H1 (cell line): Measurements from ENCODE around the gene TMEM135. TPM values are rescaled to one million over a fixed set of nuclear protein-coding genes. Genes with fewer than 3 reads are reported as not detected.

ENCODE experiments used
- CTCF ChIA-PET: fragments of 300-600 bp; sonication (Branson Sonifier 250); formaldehyde crosslinking; loops from one replicate; lab custom pipeline; 2021; ENCODE audit not compliant: partially characterized antibody; lab: Charles Lee
- POLR2A ChIA-PET: fragments of 300-600 bp; sonication (Branson Sonifier 250); formaldehyde crosslinking; loops from one replicate; lab custom pipeline; 2021; ENCODE audit warnings: inconsistent platforms; ENCODE audit not compliant: partially characterized antibody; lab: Charles Lee
- DNase-seq, 2 experiments: peaks; one replicate each; pipeline versions ENCODE4 v3.0.0 to v3.0.0-alpha.2; 2010 to 2022; ENCODE audit warnings: low spot score in 2 of 2, low read depth in 1 of 2, mixed read lengths in 1 of 2
- FAIRE-seq: peaks from 2 replicates; lab custom pipeline; 2011; peaks lifted over from hg19 to GRCh38; lab: Jason Lieb, UNC
- H2AFZ ChIP-seq: 2 replicates; pipeline ENCODE4 v1.8.1; 2012; ENCODE audit warnings: low read length, inconsistent platforms
- H2AK5ac ChIP-seq: 2 replicates; pipeline ENCODE4 v1.6.1; 2013; ENCODE audit warnings: low read depth, low read length
- H2BK120ac ChIP-seq: replicated peaks from 2 replicates; pipeline ENCODE3; 2013; ENCODE audit warnings: low read depth, low read length, inconsistent platforms
- H2BK12ac ChIP-seq: 2 replicates; pipeline ENCODE4 v1.6.1; 2013; ENCODE audit warnings: low read depth, low read length
- H2BK15ac ChIP-seq: 2 replicates; pipeline ENCODE4 v1.6.1; 2013; ENCODE audit warnings: low read length
- H2BK20ac ChIP-seq: 2 replicates; pipeline ENCODE4 v1.6.1; 2013; ENCODE audit warnings: low read length
- H2BK5ac ChIP-seq: 2 replicates; pipeline ENCODE4 v1.6.1; 2013; ENCODE audit warnings: low read depth, low read length
- H3K14ac ChIP-seq: 2 replicates; pipeline ENCODE4 v1.6.1; 2013; ENCODE audit warnings: inconsistent platforms; ENCODE audit not compliant: insufficient read length
- H3K18ac ChIP-seq: 2 replicates; pipeline ENCODE4 v1.6.1; 2013; ENCODE audit warnings: low read length; ENCODE audit errors: extremely low read depth
- H3K23ac ChIP-seq: 2 replicates; pipeline ENCODE4 v1.6.1; 2013; ENCODE audit warnings: inconsistent platforms; ENCODE audit not compliant: insufficient read length
- H3K23me2 ChIP-seq: 2 replicates; pipeline ENCODE4 v1.6.1; 2013; ENCODE audit warnings: low read depth, low read length
- H3K27ac ChIP-seq: 2 replicates; pipeline ENCODE4 v1.6.1; 2011; ENCODE audit warnings: low read depth, low read length, inconsistent platforms
- H3K27me3 ChIP-seq, 4 experiments: replicated peaks in 1 of 4; 1 replicate in 1 of 4; 2 replicates in 3 of 4; pipeline versions ENCODE4 v1.6.1 to v1.8.1; 2011 to 2013; ENCODE audit warnings: low read length in 3 of 4, mild to moderate bottlenecking in 3 of 4, inconsistent platforms in 2 of 4, mixed read lengths in 2 of 4, moderate library complexity in 1 of 4; ENCODE audit not compliant: control insufficient read depth in 3 of 4, insufficient read depth in 3 of 4; ENCODE audit errors: extremely low read depth in 1 of 4
- H3K36me3 ChIP-seq, 4 experiments: 2 replicates each; pipeline versions ENCODE4 v1.6.1 to v1.8.1; 2011 to 2013; ENCODE audit warnings: mild to moderate bottlenecking in 4 of 4, low read length in 3 of 4, moderate library complexity in 2 of 4, control low read depth in 1 of 4, inconsistent platforms in 1 of 4; ENCODE audit not compliant: insufficient read depth in 4 of 4, control insufficient read depth in 2 of 4
- H3K4ac ChIP-seq: replicated peaks from 2 replicates; pipeline ENCODE3; 2013; ENCODE audit warnings: low read length, low read depth, mixed read lengths, inconsistent platforms; ENCODE audit not compliant: insufficient read length
- H3K4me1 ChIP-seq, 4 experiments: replicated peaks in 1 of 4; 1 replicate in 1 of 4; 2 replicates in 3 of 4; pipeline versions ENCODE4 v1.6.1 to v1.8.1; 2011 to 2013; ENCODE audit warnings: low read length in 3 of 4, inconsistent platforms in 2 of 4, mixed read lengths in 1 of 4; ENCODE audit not compliant: insufficient read depth in 4 of 4, control insufficient read depth in 3 of 4
- H3K4me2 ChIP-seq, 2 experiments: 2 replicates each; pipeline versions ENCODE4 v1.6.1 to v1.8.1; 2011 to 2013; ENCODE audit warnings: low read depth in 2 of 2, low read length in 2 of 2, control low read depth in 1 of 2, inconsistent platforms in 1 of 2, mild to moderate bottlenecking in 1 of 2; ENCODE audit not compliant: insufficient read depth in 1 of 2
- H3K4me3 ChIP-seq, 4 experiments: fragments of 200-600, 300-600 bp in 1 of 4; sonication (generic), shearing (Covaris generic), sonication (Bioruptor Twin) in 1 of 4; 2 replicates each; pipeline versions ENCODE4 v1.5.1 to v1.8.1; 2011 to 2016; ENCODE audit warnings: low read length in 4 of 4, low read depth in 3 of 4, control low read depth in 2 of 4, inconsistent platforms in 2 of 4, mild to moderate bottlenecking in 2 of 4, mixed read lengths in 1 of 4, moderate library complexity in 1 of 4; ENCODE audit not compliant: insufficient read depth in 2 of 4; ENCODE audit errors: extremely low read depth in 1 of 4
- H3K56ac ChIP-seq: replicated peaks from 2 replicates; pipeline ENCODE3; 2013; ENCODE audit warnings: low read depth, mild to moderate bottlenecking, mixed read lengths, low read length, inconsistent platforms; ENCODE audit not compliant: insufficient read length
- H3K79me1 ChIP-seq: 2 replicates; pipeline ENCODE4 v1.6.1; 2013; ENCODE audit warnings: low read depth, low read length, control low read depth
- H3K79me2 ChIP-seq, 2 experiments: 2 replicates each; pipeline versions ENCODE4 v1.6.1 to v1.8.1; 2012 to 2013; ENCODE audit warnings: low read length in 2 of 2, mild to moderate bottlenecking in 2 of 2, inconsistent platforms in 1 of 2; ENCODE audit not compliant: insufficient read depth in 2 of 2, control insufficient read depth in 1 of 2
- H3K9ac ChIP-seq, 4 experiments: replicated peaks in 1 of 4; 1 replicate in 1 of 4; 2 replicates in 3 of 4; pipeline versions ENCODE4 v1.6.1 to v1.8.1; 2011 to 2013; ENCODE audit warnings: low read depth in 3 of 4, low read length in 3 of 4, control low read depth in 2 of 4, mild to moderate bottlenecking in 2 of 4, moderate library complexity in 2 of 4, inconsistent platforms in 1 of 4; ENCODE audit errors: extremely low read depth in 1 of 4
- H3K9me3 ChIP-seq, 2 experiments: 2 replicates each; pipeline versions ENCODE4 v1.6.1 to v1.8.1; 2012 to 2013; ENCODE audit warnings: mild to moderate bottlenecking in 2 of 2, moderate library complexity in 2 of 2, control low read depth in 1 of 2, inconsistent platforms in 1 of 2, low read depth in 1 of 2, low read length in 1 of 2, mixed read lengths in 1 of 2; ENCODE audit not compliant: insufficient read depth in 2 of 2
- H4K20me1 ChIP-seq, 2 experiments: replicated peaks in 1 of 2; 2 replicates each; pipeline versions ENCODE3 to v1.8.1; 2011 to 2013; ENCODE audit warnings: inconsistent platforms in 2 of 2, low read length in 2 of 2, mild to moderate bottlenecking in 1 of 2; ENCODE audit not compliant: insufficient read depth in 2 of 2, control insufficient read depth in 1 of 2
- H4K5ac ChIP-seq: 2 replicates; pipeline ENCODE4 v1.6.1; 2013; ENCODE audit warnings: low read length, low read depth, mixed read lengths, inconsistent platforms; ENCODE audit not compliant: insufficient read length
- H4K8ac ChIP-seq: 2 replicates; pipeline ENCODE4 v1.8.0; 2013; ENCODE audit warnings: mild to moderate bottlenecking, moderate library complexity, low read length, inconsistent platforms; ENCODE audit not compliant: insufficient read depth; ENCODE audit errors: extremely low read depth
- H4K91ac ChIP-seq: replicated peaks from 2 replicates; pipeline ENCODE3; 2013; ENCODE audit warnings: low read length, mixed read lengths, inconsistent platforms; ENCODE audit not compliant: insufficient read length
- BCL11A ChIP-seq, 2 experiments: IDR thresholded peaks; one replicate each; pipeline ENCODE4 v1.6.1; 2011; ENCODE audit warnings: low read depth in 2 of 2, low read length in 2 of 2, mild to moderate bottlenecking in 2 of 2
- CEBPB ChIP-seq: IDR thresholded peaks from 2 replicates; pipeline ENCODE4 v1.6.1; 2012; ENCODE audit warnings: low read depth, low read length
- CTBP2 ChIP-seq: IDR thresholded peaks from 2 replicates; pipeline ENCODE4 v1.7.0; 2011; ENCODE audit warnings: borderline replicate concordance, mild to moderate bottlenecking, moderate library complexity, mixed read lengths, low read length; ENCODE audit not compliant: insufficient read depth, insufficient read length
- EGR1 ChIP-seq: IDR thresholded peaks from 2 replicates; pipeline ENCODE4 v1.6.1; 2011; ENCODE audit warnings: low read depth, low read length, borderline replicate concordance
- GTF2F1 ChIP-seq: IDR thresholded peaks from 2 replicates; pipeline ENCODE4 v1.6.1; 2012; ENCODE audit warnings: low read depth, low read length, improper control_type of control experiment, borderline replicate concordance
- HDAC2 ChIP-seq, 2 experiments: fragments of 300-600 bp in 1 of 2; sonication (generic) in 1 of 2; IDR thresholded peaks; 2 replicates each; pipeline ENCODE4 v1.6.1; 2011 to 2012; ENCODE audit warnings: low read depth in 2 of 2, low read length in 2 of 2, mild to moderate bottlenecking in 2 of 2, moderate library complexity in 2 of 2, borderline replicate concordance in 1 of 2, inconsistent platforms in 1 of 2
- KDM4A ChIP-seq: IDR thresholded peaks from one replicate; pipeline ENCODE4 v1.7.1; 2012; ENCODE audit warnings: low read depth, mild to moderate bottlenecking, moderate library complexity, low read length, inconsistent platforms; ENCODE audit not compliant: severe bottlenecking
- POLR2A ChIP-seq, 2 experiments: IDR thresholded peaks; 1 replicate in 1 of 2; 2 replicates in 1 of 2; pipeline ENCODE4 v1.6.1; 2011; ENCODE audit warnings: low read depth in 2 of 2, low read length in 2 of 2, mild to moderate bottlenecking in 2 of 2; ENCODE audit errors: control extremely low read depth in 1 of 2
- RFX5 ChIP-seq: IDR thresholded peaks from 2 replicates; pipeline ENCODE4 v1.6.1; 2011; ENCODE audit warnings: low read depth, low read length, improper control_type of control experiment, borderline replicate concordance
- RNF2 ChIP-seq: fragments of 200-900, 300-1000 bp; sonication (generic); IDR thresholded peaks from 2 replicates; pipeline ENCODE4 v1.7.1; 2016; ENCODE audit warnings: borderline replicate concordance, low read depth, mild to moderate bottlenecking, antibody characterized with exemption, low read length; ENCODE audit not compliant: poor library complexity, severe bottlenecking; ENCODE audit errors: missing control alignments
- SP1 ChIP-seq: IDR thresholded peaks from 2 replicates; pipeline ENCODE4 v1.6.1; 2011; ENCODE audit warnings: low read depth, low read length
- SUZ12 ChIP-seq: fragments of 200-600 bp; sonication (generic); IDR thresholded peaks from 2 replicates; pipeline ENCODE4 v1.6.1; 2012; ENCODE audit warnings: mild to moderate bottlenecking, inconsistent platforms, low read length, moderate library complexity, mixed read lengths
- WGBS, 2 experiments: shearing (Covaris generic) in 1 of 2; methylation state at CpG; one replicate each; pipeline versions ENCODE4 v1.1.6 to v1.1.7; 2013 to 2015; ENCODE audit warnings: low lambda C conversion rate in 2 of 2, mixed read lengths in 2 of 2, inconsistent platforms in 1 of 2, low coverage in 1 of 2, missing lambda C conversion rate in 1 of 2; ENCODE audit not compliant: insufficient replicate concordance in 2 of 2, insufficient coverage in 1 of 2, insufficient read length in 1 of 2; ENCODE audit errors: extremely low coverage in 1 of 2, missing lambda C conversion rate in 1 of 2; 5-methylcytosine and 5-hydroxymethylcytosine counted together
- polyA plus RNA-seq, 7 experiments: library from polyadenylated mRNA; depleted of rRNA in 3 of 7; stranded (reverse) in 5 of 7; unstranded in 2 of 7; fragments of >200 nt in 5 of 7; fragments of 200-250 nt in 2 of 7; gene quantifications; 1 replicate in 5 of 7; 2 replicates in 1 of 7; 4 replicates in 1 of 7; pipeline versions ENCODE4 v1.2.1 to v1.2.3, GENCODE V29; 2011 to 2013; ENCODE audit warnings: missing spikeins in 2 of 7, mixed read lengths in 2 of 7
- total RNA-seq: library from RNA; stranded (reverse); fragmentation: NEBNext Ultra II Directional; extraction: Animal tissue kit (Norgen Biotek cat#: 25700); gene quantifications from 2 replicates; pipeline ENCODE4 v1.2.1, GENCODE V29; 2021
- TF ChIP-seq, protein P1 (sequence below): IDR thresholded peaks from 2 replicates; pipeline ENCODE4 v1.6.1; 2011; ENCODE audit warnings: low read depth, mild to moderate bottlenecking, low read length; ENCODE audit not compliant: insufficient read depth

TMEM135 gene
- total and polyA plus RNA-seq, 2 of the 8 experiments (the other 6 are each of a cell fraction or from before 2014, with no cell fraction given) = 9.3 to 31.3 TPM

DNA sequence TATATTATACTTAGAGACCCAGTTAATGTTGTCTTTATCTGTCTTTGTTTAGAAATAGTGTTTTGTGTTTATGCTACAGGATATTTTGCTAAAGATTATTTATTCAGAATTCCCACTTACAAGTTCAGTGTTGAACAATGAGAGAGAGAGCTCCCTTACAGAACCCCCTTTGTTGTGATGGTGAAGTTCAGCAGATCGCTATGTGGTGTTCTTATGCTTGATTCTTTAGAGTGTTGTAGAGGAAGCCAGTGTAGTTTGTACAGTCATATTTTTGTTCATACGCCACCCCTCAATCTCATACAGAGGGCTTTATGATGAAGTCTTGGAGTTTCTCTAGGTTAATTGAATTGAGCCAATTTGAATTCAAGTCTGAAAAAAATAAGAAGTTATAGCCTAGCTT is 150.2 kb downstream of the TMEM135 start:
- no peak overlapping the region for H4K5ac ChIP-seq
- no peak for FAIRE-seq
- no peaks in the 10 kb centered on the region for H4K20me1 ChIP-seq
- no peak for DNase-seq
- no peak overlapping the region for H4K91ac ChIP-seq
- H2AFZ ChIP-seq = no peak overlapping the region
- H3K14ac ChIP-seq = no peak overlapping the region
- H3K9me3 ChIP-seq = no peaks in the 10 kb centered on the region
- no peaks in the 10 kb centered on the region for H3K79me2 ChIP-seq
- no peaks in the 10 kb centered on the region for H3K36me3 ChIP-seq
- no peak overlapping the region for H3K4me2 ChIP-seq
- no peak overlapping the region for H3K56ac ChIP-seq
- no peak overlapping the region for H2BK5ac ChIP-seq
- no peak overlapping the region for H2BK120ac ChIP-seq
- H3K18ac ChIP-seq = no peak overlapping the region
- H2BK12ac ChIP-seq = no peak overlapping the region
- no peak overlapping the region for H3K4me3 ChIP-seq
- POLR2A ChIA-PET = no interaction called here
- no peak overlapping the region for H2BK20ac ChIP-seq
- H3K4me1 ChIP-seq = no peaks in the 10 kb centered on the region
- no peak overlapping the region for H2BK15ac ChIP-seq
- WGBS, 2 experiments = 63% methylated on average over 2 of the region's 2 CpGs; no CpG with 5 or more reads in 1 of the 2 experiments
- H3K79me1 ChIP-seq = no peaks in the 10 kb centered on the region
- no peak overlapping the region for H3K9ac ChIP-seq
- H3K27me3 ChIP-seq = no peaks in the 10 kb centered on the region
- H3K23ac ChIP-seq = no peak overlapping the region
- no peak overlapping the region for H4K8ac ChIP-seq
- H3K27ac ChIP-seq = no peak overlapping the region
- CTCF ChIA-PET = no interaction called here
- no peak overlapping the region for H3K4ac ChIP-seq
- H2AK5ac ChIP-seq = no peak overlapping the region
- no peaks in the 10 kb centered on the region for H3K23me2 ChIP-seq
- TF ChIP-seq KDM4A (no peak), BCL11A (IDR thresholded peaks at IDR 0.05; ENCODE audit: low read depth in 2 of 2, low read length in 2 of 2) (no peak), POLR2A (IDR thresholded peaks at IDR 0.05; ENCODE audit: control extremely low read depth in 1 of 2, low read depth in 2 of 2, low read length in 2 of 2) (no peak), RNF2 (no peak), GTF2F1 (no peak), CTBP2 (no peak), EGR1 (no peak), SP1 (no peak), HDAC2 (IDR thresholded peaks at IDR 0.05; ENCODE audit: borderline replicate concordance in 1 of 2, low read depth in 2 of 2, low read length in 2 of 2) (no peak), CEBPB (no peak), SUZ12 (no peak), RFX5 (no peak)
- TF ChIP-seq, protein P1, sequence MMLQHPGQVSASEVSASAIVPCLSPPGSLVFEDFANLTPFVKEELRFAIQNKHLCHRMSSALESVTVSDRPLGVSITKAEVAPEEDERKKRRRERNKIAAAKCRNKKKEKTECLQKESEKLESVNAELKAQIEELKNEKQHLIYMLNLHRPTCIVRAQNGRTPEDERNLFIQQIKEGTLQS = no peak
